Keratinocyte (primary cell): Measurements from ENCODE around the gene C4orf50. TPM values are rescaled to one million over a fixed set of nuclear protein-coding genes. Genes with fewer than 3 reads are reported as not detected.

ENCODE experiments used
- DNase-seq: peaks from one replicate; pipeline ENCODE4 v3.0.0-alpha.2; 2011; ENCODE audit warnings: low read depth, missing footprints, low spot score
- FAIRE-seq: peaks from 2 replicates; lab custom pipeline; 2011; peaks lifted over from hg19 to GRCh38; lab: Jason Lieb, UNC
- H2AFZ ChIP-seq: 2 replicates; pipeline ENCODE4 v1.6.0; 2012; ENCODE audit warnings: low read length, control low read depth, inconsistent platforms; ENCODE audit not compliant: control insufficient read depth
- H3K27ac ChIP-seq: 2 replicates; pipeline ENCODE4 v1.5.1; 2011; ENCODE audit warnings: low read length; ENCODE audit not compliant: control insufficient read depth, insufficient read depth
- H3K27me3 ChIP-seq: 3 replicates; pipeline ENCODE4 v1.6.0; 2011; ENCODE audit warnings: low read length; ENCODE audit not compliant: control insufficient read depth, insufficient read depth; ENCODE audit errors: extremely low read depth
- H3K36me3 ChIP-seq, 2 experiments: 2 replicates in 1 of 2; 3 replicates in 1 of 2; pipeline ENCODE4 v1.5.1; 2011; ENCODE audit warnings: low read length in 2 of 2, mild to moderate bottlenecking in 1 of 2; ENCODE audit not compliant: control insufficient read depth in 2 of 2, insufficient read depth in 2 of 2; ENCODE audit errors: extremely low read depth in 1 of 2
- H3K4me1 ChIP-seq: 3 replicates; pipeline ENCODE4 v1.5.1; 2011; ENCODE audit warnings: low read length; ENCODE audit not compliant: control insufficient read depth, insufficient read depth; ENCODE audit errors: extremely low read depth
- H3K4me2 ChIP-seq: 3 replicates; pipeline ENCODE4 v1.6.0; 2011; ENCODE audit warnings: low read depth, low read length; ENCODE audit not compliant: control insufficient read depth, insufficient read depth; ENCODE audit errors: extremely low read depth
- H3K4me3 ChIP-seq, 3 experiments: fragments of 200-600 bp in 1 of 3; sonication (generic) in 1 of 3; 2 replicates in 2 of 3; 3 replicates in 1 of 3; pipeline ENCODE4 v1.5.1; 2011 to 2016; ENCODE audit warnings: low read length in 3 of 3, mild to moderate bottlenecking in 3 of 3, control low read depth in 2 of 3, inconsistent platforms in 1 of 3, low read depth in 1 of 3, mixed read lengths in 1 of 3, mixed run types in 1 of 3, moderate library complexity in 1 of 3; ENCODE audit not compliant: control insufficient read depth in 2 of 3, insufficient read depth in 2 of 3; ENCODE audit errors: extremely low read depth in 1 of 3
- H3K79me2 ChIP-seq: 2 replicates; pipeline ENCODE4 v1.6.0; 2012; ENCODE audit warnings: low read length; ENCODE audit not compliant: control insufficient read depth, insufficient read depth
- H3K9ac ChIP-seq: 3 replicates; pipeline ENCODE4 v1.6.0; 2011; ENCODE audit warnings: low read length; ENCODE audit not compliant: control insufficient read depth, insufficient read depth; ENCODE audit errors: extremely low read depth
- H3K9me1 ChIP-seq: 3 replicates; pipeline ENCODE4 v1.6.0; 2011; ENCODE audit warnings: low read length; ENCODE audit not compliant: control insufficient read depth, insufficient read depth; ENCODE audit errors: extremely low read depth
- H3K9me3 ChIP-seq: 2 replicates; pipeline ENCODE4 v1.5.1; 2012; ENCODE audit warnings: low read depth, low read length; ENCODE audit not compliant: control insufficient read depth
- H4K20me1 ChIP-seq: 3 replicates; pipeline ENCODE4 v1.6.0; 2011; ENCODE audit warnings: low read length; ENCODE audit not compliant: control insufficient read depth, insufficient read depth; ENCODE audit errors: extremely low read depth
- CTCF ChIP-seq, 3 experiments: IDR thresholded peaks in 1 of 3; conservative IDR thresholded peaks in 1 of 3; optimal IDR thresholded peaks in 1 of 3; 2 replicates in 2 of 3; 3 replicates in 1 of 3; pipeline versions ENCODE3 to v1.5.1; 2011; ENCODE audit warnings: low read length in 3 of 3, mild to moderate bottlenecking in 3 of 3, moderate library complexity in 2 of 3, control low read depth in 1 of 3, inconsistent platforms in 1 of 3; ENCODE audit not compliant: insufficient read depth in 2 of 3; ENCODE audit errors: extremely low read depth in 1 of 3
- EZH2 ChIP-seq: IDR thresholded peaks from one replicate; pipeline ENCODE4 v1.6.1; 2012; ENCODE audit warnings: inconsistent platforms, mild to moderate bottlenecking, low read length, moderate library complexity
- dilution Hi-C: fragments of 300-500 bp; cut with MboI; formaldehyde crosslinking; loops from one replicate; pipeline ENCODE4 v1.7.0; 2020; ENCODE audit warnings: low sequenced_read_pairs; ENCODE audit not compliant: extremely low pct_ligation_motif_present
- polyA plus RNA-seq, 5 experiments: library from polyadenylated mRNA; depleted of rRNA in 3 of 5; stranded (reverse) in 3 of 5; stranded (forward) in 1 of 5; unstranded in 1 of 5; fragments of >200 nt; gene quantifications; 1 replicate in 1 of 5; 2 replicates in 3 of 5; 3 replicates in 1 of 5; pipeline versions ENCODE4 v1.2.1 to v1.2.3, GENCODE V29; 2011 to 2012; ENCODE audit warnings: missing spikeins in 2 of 5, low read depth in 1 of 5, low replicate concordance in 1 of 5

The C4orf50 gene
- polyA plus RNA-seq, 1 donor (not counting 4 experiments of a cell fraction or from before 2014, with no cell fraction given): not detected

- Histone ChIP-seq H3K4me1 (no peaks in the 10 kb centered on the region), H3K36me3 (no peaks in the 10 kb centered on the region), H4K20me1 (no peaks in the 10 kb centered on the region), H2AFZ (no peak overlapping the region), H3K9ac (no peak overlapping the region), H3K9me3 (no peaks in the 10 kb centered on the region), H3K27ac (no peak overlapping the region), H3K79me2 (no peaks in the 10 kb centered on the region), H3K4me3 (no peak overlapping the region), H3K4me2 (no peak overlapping the region), H3K9me1 (no peaks in the 10 kb centered on the region), H3K27me3 (no peaks in the 10 kb centered on the region)
- FAIRE-seq: no peak
- DNase-seq: no peak
- dilution Hi-C loops: no loop called here
- TF ChIP-seq CTCF (optimal IDR thresholded peaks at IDR 0.05 in 1 of 3, IDR thresholded peaks at IDR 0.05 in 1 of 3, conservative IDR thresholded peaks at IDR 0.05 in 1 of 3; ENCODE audit: extremely low read depth in 1 of 3, insufficient read depth in 2 of 3, low read length in 3 of 3) (no peak), EZH2 (no peak)
These were observed 4.5 kb upstream of the C4orf50 start for GRCh38 chr4:6022607-6023288.

- H3K4me1 ChIP-seq: no peaks in the 10 kb centered on the region
- dilution Hi-C loops: no loop called here
- no peak overlapping the region for H3K27ac ChIP-seq
- no peak for FAIRE-seq
- no peaks in the 10 kb centered on the region for H3K36me3 ChIP-seq
- H3K79me2 ChIP-seq: no peaks in the 10 kb centered on the region
- H3K4me3 ChIP-seq: no peak overlapping the region
- no peak overlapping the region for H2AFZ ChIP-seq
- no peak for DNase-seq
- no peaks in the 10 kb centered on the region for H3K27me3 ChIP-seq
- no peak overlapping the region for H3K9ac ChIP-seq
- H3K9me1 ChIP-seq: no peaks in the 10 kb centered on the region
- H3K9me3 ChIP-seq: no peaks in the 10 kb centered on the region
- TF ChIP-seq CTCF (optimal IDR thresholded peaks at IDR 0.05 in 1 of 3, IDR thresholded peaks at IDR 0.05 in 1 of 3, conservative IDR thresholded peaks at IDR 0.05 in 1 of 3; ENCODE audit: extremely low read depth in 1 of 3, insufficient read depth in 2 of 3, low read length in 3 of 3) (no peak), EZH2 (no peak)
- H4K20me1 ChIP-seq: no peaks in the 10 kb centered on the region
- H3K4me2 ChIP-seq: no peak overlapping the region
These were observed 3.8 kb upstream of the C4orf50 start for GRCh38 chr4:6021831-6022606.
